ENCODE measurements around the gene CSTA.
A peak's percentile ranks its signal among the peaks of the same experiment; 100 is the strongest.

CSTA gene

DNA sequence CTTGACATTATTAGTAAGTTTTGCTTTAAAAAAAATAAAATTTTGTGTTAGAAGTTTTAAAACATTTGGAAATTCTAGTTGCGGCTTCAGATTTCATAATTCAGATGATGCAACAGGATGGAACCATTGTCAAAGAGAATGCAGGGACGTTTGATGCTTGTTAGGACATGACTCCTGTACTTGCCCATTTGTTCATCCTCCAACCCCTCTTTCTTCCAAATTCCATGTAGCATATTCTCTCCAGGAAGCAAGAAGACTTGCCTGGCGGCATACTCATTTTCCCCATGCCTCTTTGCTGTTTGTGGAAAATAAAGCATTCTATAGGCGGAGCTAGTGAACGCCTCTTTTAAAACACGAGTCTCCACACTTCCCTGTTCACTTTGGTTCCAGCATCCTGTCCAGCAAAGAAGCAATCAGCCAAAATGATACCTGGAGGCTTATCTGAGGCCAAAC is at the start of gene CSTA:
Gene CSTA (plus strand): TSS at position 378 of the 453 bp plus-strand sequence. CDS start 45 bp downstream, at position 423.
- no peak for DNase-seq

- no peak for DNase-seq
These were observed 43.2 kb upstream of the CSTA start for GRCh38 chr3:122281891-122282290.

- no peak for DNase-seq
These were observed 41.1 kb upstream of the CSTA start for GRCh38 chr3:122283796-122284445.

DNA sequence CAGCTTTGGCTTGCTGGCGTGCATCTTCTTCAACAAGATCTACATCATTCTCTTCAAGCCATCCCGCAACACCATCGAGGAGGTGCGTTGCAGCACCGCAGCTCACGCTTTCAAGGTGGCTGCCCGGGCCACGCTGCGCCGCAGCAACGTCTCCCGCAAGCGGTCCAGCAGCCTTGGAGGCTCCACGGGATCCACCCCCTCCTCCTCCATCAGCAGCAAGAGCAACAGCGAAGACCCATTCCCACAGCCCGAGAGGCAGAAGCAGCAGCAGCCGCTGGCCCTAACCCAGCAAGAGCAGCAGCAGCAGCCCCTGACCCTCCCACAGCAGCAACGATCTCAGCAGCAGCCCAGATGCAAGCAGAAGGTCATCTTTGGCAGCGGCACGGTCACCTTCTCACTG is 40.6 kb upstream of the CSTA start:
- DNase-seq = no peak

DNA sequence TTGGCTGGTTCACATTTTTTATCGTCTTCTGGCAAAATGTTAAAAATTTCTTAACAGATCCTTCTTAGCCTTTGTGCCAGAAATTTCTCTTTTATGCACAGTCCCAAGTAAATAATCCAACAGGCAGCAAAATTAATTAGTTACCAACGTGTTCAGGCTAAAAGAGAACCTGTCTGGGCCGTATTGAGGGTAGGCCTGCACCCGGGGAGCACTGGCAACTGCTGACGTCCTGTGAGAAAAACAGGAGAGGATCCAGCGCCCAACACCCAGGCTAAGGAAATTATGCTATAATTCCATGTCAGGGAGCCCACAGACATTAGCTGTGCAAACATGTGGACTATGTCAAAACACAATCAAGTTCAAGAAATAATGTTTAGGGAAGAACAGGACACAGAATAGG is 30.7 kb upstream of the CSTA start:
- no peak for DNase-seq

GRCh38 chr3:122295266-122296062 is 29.6 kb upstream of the CSTA start:
- peak; percentile 28 for DNase-seq

GRCh38 chr3:122298239-122298638 is 26.8 kb upstream of the CSTA start:
- no peak for DNase-seq

DNA sequence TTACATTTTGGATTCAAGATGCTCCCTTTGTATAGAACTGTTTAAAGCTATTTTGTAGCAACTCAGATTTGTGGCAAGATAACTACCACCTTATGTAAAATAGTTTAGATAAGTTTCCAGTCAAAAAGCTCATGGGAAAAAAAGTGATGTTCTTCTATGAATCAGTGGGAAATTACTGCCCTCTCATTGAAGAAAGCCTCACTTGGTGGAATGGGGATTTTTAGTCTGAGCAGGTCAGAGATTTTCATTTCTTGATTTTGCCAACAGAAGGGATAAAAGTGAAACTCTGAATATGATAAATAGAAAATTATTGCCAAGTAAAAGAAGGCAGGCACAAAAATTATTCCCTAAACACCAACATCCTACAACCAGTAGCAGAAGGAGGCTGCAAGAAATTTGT is 25.8 kb upstream of the CSTA start:
- no peak for DNase-seq

DNA sequence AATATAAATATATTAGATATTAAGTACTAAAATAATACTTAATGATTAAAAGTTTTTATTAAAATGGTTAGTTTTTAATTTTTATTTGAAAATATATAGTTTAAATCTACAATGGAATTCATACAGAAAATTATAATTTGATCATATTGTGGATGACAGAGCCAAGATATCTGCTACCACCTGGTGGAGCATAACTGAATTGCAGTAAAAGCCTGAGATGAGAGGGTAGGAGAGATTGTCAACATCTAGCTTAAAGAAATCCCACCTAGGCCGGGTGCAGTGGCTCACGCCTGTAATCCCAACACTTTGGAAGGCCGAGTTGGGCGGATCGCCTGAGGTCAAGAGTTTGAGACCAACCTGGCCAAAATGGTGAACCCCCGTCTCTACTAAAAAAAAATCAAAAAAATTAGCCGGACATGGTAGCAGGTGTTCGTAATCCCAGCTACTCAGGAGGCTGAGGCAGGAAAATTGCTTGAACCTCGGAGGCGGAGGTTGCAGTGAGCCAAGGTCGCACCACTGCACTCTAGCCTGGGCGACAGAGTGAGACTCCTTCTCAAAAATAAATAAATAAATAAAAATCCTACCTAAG is 25.1 kb upstream of the CSTA start:
- DNase-seq = no peak

GRCh38 chr3:122301063-122301462 is 24.0 kb upstream of the CSTA start:
- no peak for DNase-seq

GRCh38 chr3:122305818-122306621 is 19.0 kb upstream of the CSTA start:
- DNase-seq = no peak

GRCh38 chr3:122306622-122306953 is 18.5 kb upstream of the CSTA start:
- no peak for DNase-seq

DNA sequence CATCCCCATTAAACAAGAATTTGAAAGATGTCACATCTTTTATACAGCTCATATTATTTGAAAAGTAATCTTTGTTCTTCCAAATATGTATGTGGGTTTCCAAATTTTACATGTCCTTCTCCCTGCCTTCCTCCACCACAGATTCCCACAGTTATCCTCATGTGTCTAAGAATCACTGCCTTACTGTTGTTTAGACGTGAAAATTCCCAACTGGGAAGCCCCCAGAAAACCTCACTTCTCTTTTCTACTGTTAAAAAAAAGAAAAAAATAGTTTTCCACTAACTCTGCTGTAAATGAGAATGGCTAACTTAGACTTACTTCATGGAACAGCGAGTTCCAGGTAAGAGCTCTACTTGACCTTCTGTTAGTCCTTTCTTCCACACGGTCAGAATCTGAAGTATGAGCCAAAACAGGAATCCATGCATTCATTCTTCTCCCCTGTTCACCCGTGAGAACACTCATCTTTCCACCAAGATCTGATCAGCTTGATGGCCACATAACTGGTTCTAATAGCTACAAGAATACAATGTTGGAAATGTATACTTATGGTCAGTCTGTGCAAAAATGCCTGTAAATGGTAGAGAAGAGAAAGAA is 17.9 kb upstream of the CSTA start:
- no peak for DNase-seq

- DNase-seq = no peak
These were observed 17.1 kb upstream of the CSTA start for GRCh38 chr3:122307976-122308375.

DNA sequence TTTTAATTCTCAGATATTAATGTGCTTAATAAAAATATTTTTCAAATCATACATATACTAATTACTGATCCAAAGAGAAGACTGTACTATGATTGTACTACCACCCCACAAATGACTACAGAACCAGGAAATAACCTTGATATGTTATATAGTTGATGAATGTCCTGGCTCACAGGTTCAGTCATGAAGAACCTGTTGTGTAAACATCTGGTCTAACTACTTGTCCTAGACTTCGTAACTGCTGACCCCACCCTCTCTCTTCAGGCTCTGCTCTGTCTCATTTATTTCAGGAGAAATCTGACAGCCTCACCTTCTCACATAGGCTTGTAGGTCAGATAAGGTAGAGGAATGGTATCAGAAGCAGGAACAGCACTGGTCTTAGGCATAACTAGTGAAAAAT is 14.7 kb upstream of the CSTA start:
- DNase-seq = no peak

- no peak for DNase-seq
These were observed 12.2 kb upstream of the CSTA start for GRCh38 chr3:122312826-122313225.

- DNase-seq = no peak
These were observed 11.8 kb upstream of the CSTA start for GRCh38 chr3:122313281-122313680.

GRCh38 chr3:122314228-122314876 is 10.7 kb upstream of the CSTA start:
- no peak for DNase-seq

DNA sequence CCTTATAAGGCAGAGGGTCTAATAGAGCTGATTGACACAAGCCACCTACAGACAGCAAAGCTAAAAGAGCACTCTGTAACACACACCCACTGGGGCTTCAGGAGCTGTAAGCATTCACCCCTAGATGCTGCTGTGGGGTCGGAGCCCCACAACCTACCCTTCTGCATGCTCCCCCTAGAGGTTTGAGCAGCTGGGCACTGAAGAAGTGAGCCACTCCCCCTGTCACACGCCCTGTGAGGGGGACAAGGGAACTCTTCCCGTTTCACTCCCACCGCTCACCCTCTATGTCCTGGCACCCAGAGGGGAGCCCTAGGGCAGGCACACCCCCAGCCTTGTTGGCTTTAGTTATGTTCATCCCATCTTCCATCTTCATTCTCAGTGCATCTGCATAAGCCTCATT is 9.4 kb upstream of the CSTA start:
- no peak for DNase-seq

DNA sequence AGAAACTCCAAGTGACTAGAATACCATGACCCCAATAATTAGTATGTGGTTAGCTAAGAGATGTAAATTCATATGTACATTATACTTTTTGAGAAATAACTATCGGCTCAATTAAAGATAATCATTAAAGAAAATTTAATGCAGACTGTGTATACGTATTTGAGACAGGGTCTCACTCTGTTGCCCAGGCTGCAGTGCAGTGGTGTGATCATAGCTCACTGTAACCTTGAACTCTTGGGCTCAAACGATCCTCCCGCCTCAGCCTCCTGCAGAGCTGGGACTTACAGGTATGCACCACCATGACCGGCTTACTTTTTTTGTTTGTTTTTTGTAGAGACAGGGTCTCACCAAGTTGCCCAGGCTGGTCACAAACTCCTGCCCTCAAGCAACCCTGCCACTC is 8.7 kb upstream of the CSTA start:
- no peak for DNase-seq

GRCh38 chr3:122318620-122319019 is 6.4 kb upstream of the CSTA start:
- no peak for DNase-seq
